Progenitor cell of endocrine pancreas (in vitro differentiated cells): ENCODE data around the gene HIKESHI. TPM values are rescaled to one million over a fixed set of nuclear protein-coding genes. Genes with fewer than 3 reads are reported as not detected.

Experiments
- DNase-seq: peaks from one replicate; pipeline ENCODE4 v3.0.0; 2021; ENCODE audit warnings: low spot score; ENCODE audit not compliant: unreplicated experiment
- H3K27ac Mint-ChIP-seq: 2 replicates; pipeline ENCODE4 v1.8.0; 2021; ENCODE audit warnings: mild to moderate bottlenecking, moderate library complexity, mixed read lengths
- H3K27me3 Mint-ChIP-seq: 2 replicates; pipeline ENCODE4 v1.8.0; 2021; ENCODE audit warnings: mixed read lengths
- H3K36me3 Mint-ChIP-seq: 2 replicates; pipeline ENCODE4 v1.8.0; 2022; ENCODE audit warnings: mixed read lengths; ENCODE audit not compliant: insufficient read depth
- H3K4me1 Mint-ChIP-seq: 2 replicates; pipeline ENCODE4 v1.8.0; 2021; ENCODE audit warnings: low read depth, mixed read lengths
- H3K4me3 Mint-ChIP-seq: 2 replicates; pipeline ENCODE4 v1.8.0; 2021; ENCODE audit warnings: low read depth, mild to moderate bottlenecking, moderate library complexity, mixed read lengths
- H3K9me3 Mint-ChIP-seq: 2 replicates; pipeline ENCODE4 v1.8.0; 2021; ENCODE audit warnings: low read depth, mixed read lengths
- total RNA-seq: library from RNA; stranded (reverse); gene quantifications from 2 replicates; pipeline ENCODE4 v1.2.1, GENCODE V29; 2021
- TF ChIP-seq, protein P1 (sequence below): fragments of 200-600 bp; sonication (generic); IDR thresholded peaks from one replicate; pipeline ENCODE4 v1.5.0; 2021; ENCODE audit warnings: antibody characterized with exemption, mild to moderate bottlenecking; ENCODE audit not compliant: unreplicated experiment

The HIKESHI gene
- total RNA-seq, 1 donor from 2014 or later: 50.8 TPM

DNA sequence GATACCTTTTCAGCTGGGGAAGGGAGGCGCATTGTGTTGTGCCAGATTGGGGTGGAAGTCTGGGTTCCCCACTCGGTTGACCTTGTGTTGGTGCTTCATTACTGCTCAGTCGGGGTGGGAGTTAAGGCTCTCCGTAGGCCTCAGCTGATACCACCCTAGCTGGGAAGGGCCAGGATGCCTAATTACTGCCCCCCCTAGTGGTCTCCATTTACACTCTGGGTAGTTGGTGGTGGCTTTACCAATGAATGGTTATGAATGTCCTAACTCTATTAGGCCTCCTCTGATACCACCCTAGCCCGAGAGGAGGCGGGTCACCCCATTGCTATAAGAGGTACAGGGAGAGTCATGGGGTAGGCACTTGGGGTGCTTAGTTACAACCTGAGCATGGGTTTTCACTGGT lies 27.5 kb upstream of the HIKESHI start:
- Mint-ChIP-seq H3K4me1 (peaks cover 3% of the 10 kb centered on the region), H3K9me3 (peaks cover 3% of the 10 kb centered on the region), H3K27me3 (no peaks in the 10 kb centered on the region), H3K27ac (no peak overlapping the region), H3K4me3 (no peak overlapping the region), H3K36me3 (peaks cover 36% of the 10 kb centered on the region)
- TF ChIP-seq, protein P1, sequence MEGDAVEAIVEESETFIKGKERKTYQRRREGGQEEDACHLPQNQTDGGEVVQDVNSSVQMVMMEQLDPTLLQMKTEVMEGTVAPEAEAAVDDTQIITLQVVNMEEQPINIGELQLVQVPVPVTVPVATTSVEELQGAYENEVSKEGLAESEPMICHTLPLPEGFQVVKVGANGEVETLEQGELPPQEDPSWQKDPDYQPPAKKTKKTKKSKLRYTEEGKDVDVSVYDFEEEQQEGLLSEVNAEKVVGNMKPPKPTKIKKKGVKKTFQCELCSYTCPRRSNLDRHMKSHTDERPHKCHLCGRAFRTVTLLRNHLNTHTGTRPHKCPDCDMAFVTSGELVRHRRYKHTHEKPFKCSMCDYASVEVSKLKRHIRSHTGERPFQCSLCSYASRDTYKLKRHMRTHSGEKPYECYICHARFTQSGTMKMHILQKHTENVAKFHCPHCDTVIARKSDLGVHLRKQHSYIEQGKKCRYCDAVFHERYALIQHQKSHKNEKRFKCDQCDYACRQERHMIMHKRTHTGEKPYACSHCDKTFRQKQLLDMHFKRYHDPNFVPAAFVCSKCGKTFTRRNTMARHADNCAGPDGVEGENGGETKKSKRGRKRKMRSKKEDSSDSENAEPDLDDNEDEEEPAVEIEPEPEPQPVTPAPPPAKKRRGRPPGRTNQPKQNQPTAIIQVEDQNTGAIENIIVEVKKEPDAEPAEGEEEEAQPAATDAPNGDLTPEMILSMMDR: peak; percentile 22
- DNase-seq: no peak

DNA sequence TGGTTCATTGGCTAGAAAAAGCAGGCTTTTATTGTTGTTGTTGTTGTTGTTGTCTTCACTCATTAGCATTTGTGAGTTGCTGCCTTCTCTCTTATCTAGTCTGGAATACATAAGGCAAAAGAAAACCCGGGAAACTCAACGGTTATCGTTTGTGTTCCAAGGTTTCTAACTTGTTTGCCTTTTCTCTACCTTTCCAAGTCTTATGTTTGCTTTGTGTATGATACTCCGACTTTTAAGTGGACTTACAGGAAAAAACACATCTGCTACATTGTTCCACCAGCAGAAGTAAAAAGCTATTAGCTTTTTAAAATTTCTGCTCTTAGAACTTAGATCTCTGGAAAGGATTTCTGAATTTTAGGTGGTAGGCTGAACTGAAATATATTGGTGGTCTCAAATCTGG lies 27.0 kb upstream of the HIKESHI start:
- Mint-ChIP-seq H3K9me3 (peaks cover 2% of the 10 kb centered on the region), H3K4me3 (no peak overlapping the region), H3K4me1 (peaks cover 3% of the 10 kb centered on the region), H3K36me3 (peaks cover 38% of the 10 kb centered on the region), H3K27me3 (no peaks in the 10 kb centered on the region), H3K27ac (peak overlapping the region; percentile 54)
- TF ChIP-seq, protein P1: no peak
- no peak for DNase-seq

DNA sequence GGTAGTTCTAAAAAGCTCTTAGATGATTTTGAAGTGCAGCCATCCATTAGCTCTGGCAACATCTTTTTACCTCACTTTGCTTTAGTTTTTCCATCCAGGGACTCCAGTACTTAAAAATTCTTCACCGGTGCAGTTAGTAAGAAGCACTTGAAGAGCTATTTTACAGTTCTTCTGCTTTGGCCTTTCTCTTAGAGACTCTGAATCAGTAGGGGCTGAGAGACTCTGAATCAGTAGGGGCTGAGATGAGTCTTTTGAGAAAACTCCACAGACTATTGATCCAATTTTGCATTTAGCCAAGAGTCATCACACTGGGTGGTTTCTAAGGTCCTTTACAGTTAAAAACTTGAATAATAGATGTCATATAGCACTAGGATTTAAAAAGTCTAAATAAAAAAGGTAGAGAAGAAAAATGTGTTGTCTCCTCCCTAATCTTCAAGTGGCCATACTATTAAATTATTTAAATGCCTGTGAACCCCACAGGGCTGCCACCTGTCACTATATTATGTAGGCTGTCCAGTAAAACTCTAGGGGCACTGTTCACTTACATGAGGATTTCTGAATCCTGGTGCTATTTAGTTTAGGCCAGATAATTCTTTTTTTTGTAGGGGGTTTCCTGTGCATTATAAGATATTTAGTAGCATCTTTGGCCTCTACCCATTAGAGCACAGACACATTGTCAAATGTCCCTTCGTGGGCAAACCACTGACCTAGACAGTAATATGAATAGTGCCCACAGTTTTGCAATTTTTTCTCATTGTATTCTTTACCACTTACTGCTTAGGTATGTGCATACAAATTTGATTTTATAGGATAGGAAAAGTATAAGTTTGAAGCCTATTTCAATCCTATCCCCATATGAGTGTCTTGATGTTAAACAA lies 26.3 kb upstream of the HIKESHI start:
- DNase-seq: no peak
- peaks cover 35% of the 10 kb centered on the region for H3K36me3 Mint-ChIP-seq
- no peak overlapping the region for H3K27ac Mint-ChIP-seq
- H3K4me1 Mint-ChIP-seq: peaks cover 3% of the 10 kb centered on the region
- no peak overlapping the region for H3K4me3 Mint-ChIP-seq
- H3K9me3 Mint-ChIP-seq: no peaks in the 10 kb centered on the region
- TF ChIP-seq, protein P1: no peak
- H3K27me3 Mint-ChIP-seq: no peaks in the 10 kb centered on the region

DNA sequence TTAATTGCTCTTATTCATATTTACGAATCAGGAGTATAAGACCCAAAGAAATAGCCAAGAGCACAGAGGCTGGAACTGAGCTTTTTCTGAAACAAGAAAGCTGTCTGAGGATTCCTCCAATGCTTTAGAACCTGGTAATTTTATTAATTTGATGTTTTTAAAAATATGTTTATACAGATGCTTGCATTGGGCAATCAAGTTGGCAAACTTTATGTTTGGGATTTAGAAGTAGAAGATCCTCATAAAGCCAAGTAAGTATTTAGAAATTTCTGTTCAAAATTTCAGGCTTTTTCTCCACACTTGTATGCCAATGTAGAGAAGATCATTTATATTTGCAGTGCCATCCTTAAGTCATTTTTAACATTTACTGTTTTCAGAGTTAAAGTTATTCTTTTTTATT lies 24.3 kb upstream of the HIKESHI start:
- H3K36me3 Mint-ChIP-seq: peaks cover 33% of the 10 kb centered on the region
- DNase-seq: no peak
- no peaks in the 10 kb centered on the region for H3K27me3 Mint-ChIP-seq
- H3K4me3 Mint-ChIP-seq: no peak overlapping the region
- H3K27ac Mint-ChIP-seq: no peak overlapping the region
- H3K4me1 Mint-ChIP-seq: peaks cover 1% of the 10 kb centered on the region
- H3K9me3 Mint-ChIP-seq: no peaks in the 10 kb centered on the region
- TF ChIP-seq, protein P1: no peak

DNA sequence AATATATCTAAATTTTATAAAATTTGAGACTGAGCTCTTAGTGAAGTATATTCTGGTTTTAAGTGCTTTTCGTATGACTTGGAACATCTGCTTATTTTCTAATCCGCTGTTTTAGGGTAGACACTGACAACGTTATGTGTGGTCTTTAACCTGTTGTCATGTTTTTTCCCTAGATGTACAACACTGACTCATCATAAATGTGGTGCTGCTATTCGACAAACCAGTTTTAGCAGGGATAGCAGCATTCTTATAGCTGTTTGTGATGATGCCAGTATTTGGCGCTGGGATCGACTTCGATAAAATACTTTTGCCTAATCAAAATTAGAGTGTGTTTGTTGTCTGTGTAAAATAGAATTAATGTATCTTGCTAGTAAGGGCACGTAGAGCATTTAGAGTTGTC lies 23.8 kb upstream of the HIKESHI start:
- Mint-ChIP-seq H3K36me3 (peaks cover 33% of the 10 kb centered on the region), H3K4me1 (peaks cover 1% of the 10 kb centered on the region), H3K4me3 (no peak overlapping the region), H3K27ac (no peak overlapping the region), H3K27me3 (no peaks in the 10 kb centered on the region), H3K9me3 (no peaks in the 10 kb centered on the region)
- TF ChIP-seq, protein P1: no peak
- DNase-seq: no peak
